ENCODE results near the gene IGFBP2. TPM values are rescaled to one million over a fixed set of nuclear protein-coding genes. Genes with fewer than 3 reads are reported as not detected.

The IGFBP2 gene
- total and polyA plus RNA-seq, 8 donors, result 28.2 to 133 (median 111) TPM

DNA sequence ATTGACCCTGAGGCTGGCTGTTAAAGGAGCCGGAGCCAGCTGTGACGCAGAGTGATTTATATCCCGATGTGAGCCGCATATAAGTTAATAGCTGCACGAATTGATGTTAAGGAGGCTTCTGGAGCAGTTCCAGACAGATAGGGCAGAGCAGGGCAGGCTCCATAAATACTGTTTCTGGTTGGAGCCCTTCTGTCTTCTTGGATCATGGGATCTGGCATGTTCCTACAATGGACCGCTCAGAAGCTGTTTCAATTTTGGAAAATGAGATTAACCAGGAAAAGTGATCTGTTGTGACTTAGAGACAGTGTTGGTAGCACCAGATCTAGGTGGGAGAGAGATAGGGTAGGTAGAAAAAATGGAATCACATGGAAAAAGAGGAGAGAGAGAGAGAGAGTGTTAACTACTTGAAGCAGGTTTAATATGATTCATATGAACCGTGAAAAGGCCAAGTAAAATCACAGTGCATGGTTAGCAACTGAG, 66.9 kb downstream of the IGFBP2 start:
- no peak for TF ChIP-seq CTCF (IDR thresholded peaks at IDR 0.05)
- Histone ChIP-seq H3K9me3 (no peaks in the 10 kb centered on the region), H3K4me1 (peaks cover 0 to 3% of the 10 kb centered on the region in 2 donors), H3K36me3 (no peaks in the 10 kb centered on the region), H3K27ac (no peak overlapping the region), H3K4me3 (no peak overlapping the region), H3K27me3 (peaks cover 2 to 44% of the 10 kb centered on the region in 2 donors)
- no peak for ATAC-seq
- intact Hi-C loops (cut with DNase I), result no loop called here
- no peak for DNase-seq

DNA sequence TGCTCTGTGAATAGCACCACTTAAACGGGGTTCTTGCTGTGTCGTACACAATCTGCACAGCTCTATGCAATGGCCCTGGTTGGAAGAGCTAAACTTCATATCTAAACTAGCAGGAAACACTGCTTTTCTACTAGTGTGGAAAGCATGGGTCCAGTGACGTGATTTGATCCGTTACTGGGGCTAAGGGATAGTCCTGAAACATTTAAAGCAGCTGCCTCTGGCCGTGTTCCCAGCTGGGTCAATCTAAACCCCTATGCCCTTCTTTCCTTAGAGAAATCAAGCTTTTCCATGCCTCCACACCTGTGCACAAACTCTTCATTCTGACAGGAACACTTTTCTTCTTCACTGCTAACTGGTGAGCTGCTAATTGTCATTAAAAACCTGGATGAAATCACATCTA, 67.6 kb downstream of the IGFBP2 start:
- intact Hi-C loops (cut with DNase I), result no loop called here
- no peak for DNase-seq
- Histone ChIP-seq H3K9me3 (no peaks in the 10 kb centered on the region), H3K4me3 (no peak overlapping the region), H3K4me1 (no peaks in the 10 kb centered on the region), H3K27ac (no peak overlapping the region), H3K27me3 (peaks cover 0 to 37% of the 10 kb centered on the region in 2 donors), H3K36me3 (no peaks in the 10 kb centered on the region)
- no peak for TF ChIP-seq CTCF (IDR thresholded peaks at IDR 0.05)
- ATAC-seq, result no peak

GRCh38 chr2:216701544-216701943, 68.3 kb downstream of the IGFBP2 start:
- intact Hi-C loops (cut with DNase I), result no loop called here
- H3K27ac ChIP-seq, result no peak overlapping the region

DNA sequence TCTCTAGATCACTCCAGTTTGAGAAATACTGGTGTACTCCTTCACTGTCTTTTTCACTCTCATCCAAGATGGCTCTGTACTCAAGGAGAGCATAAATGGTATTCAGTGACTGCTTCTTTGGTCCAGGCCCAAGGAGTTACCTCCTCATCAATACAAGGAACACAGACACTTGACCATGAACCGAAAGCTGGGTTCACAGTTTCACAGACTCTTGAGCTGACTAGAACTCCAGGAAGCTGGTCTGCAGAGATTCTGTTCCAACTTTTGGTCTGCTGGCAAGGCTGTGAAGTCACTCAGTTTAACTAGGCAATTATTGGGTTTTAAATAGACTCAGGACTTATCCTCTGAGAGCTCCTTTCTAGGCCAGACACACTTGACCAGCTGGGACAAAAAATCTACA, 69.5 kb downstream of the IGFBP2 start:
- Histone ChIP-seq H3K4me3 (no peak overlapping the region), H3K4me1 (no peaks in the 10 kb centered on the region), H3K9me3 (no peaks in the 10 kb centered on the region), H3K27me3 (peaks cover 0 to 18% of the 10 kb centered on the region in 2 donors), H3K27ac (no peak overlapping the region), H3K36me3 (no peaks in the 10 kb centered on the region)
- no peak for ATAC-seq
- intact Hi-C loops (cut with DNase I), result no loop called here
- no peak for TF ChIP-seq CTCF (IDR thresholded peaks at IDR 0.05)
- DNase-seq, result no peak

More at GRCh38 chr2:216701544-216701943, 68.3 kb downstream of the IGFBP2 start:
- Histone ChIP-seq H3K36me3 (no peaks in the 10 kb centered on the region), H3K27me3 (peaks cover 0 to 30% of the 10 kb centered on the region in 2 donors), H3K9me3 (no peaks in the 10 kb centered on the region), H3K4me1 (no peaks in the 10 kb centered on the region), H3K4me3 (no peak overlapping the region)
- no peak for DNase-seq
- no peak for TF ChIP-seq CTCF (IDR thresholded peaks at IDR 0.05)
- ATAC-seq, result no peak

DNA sequence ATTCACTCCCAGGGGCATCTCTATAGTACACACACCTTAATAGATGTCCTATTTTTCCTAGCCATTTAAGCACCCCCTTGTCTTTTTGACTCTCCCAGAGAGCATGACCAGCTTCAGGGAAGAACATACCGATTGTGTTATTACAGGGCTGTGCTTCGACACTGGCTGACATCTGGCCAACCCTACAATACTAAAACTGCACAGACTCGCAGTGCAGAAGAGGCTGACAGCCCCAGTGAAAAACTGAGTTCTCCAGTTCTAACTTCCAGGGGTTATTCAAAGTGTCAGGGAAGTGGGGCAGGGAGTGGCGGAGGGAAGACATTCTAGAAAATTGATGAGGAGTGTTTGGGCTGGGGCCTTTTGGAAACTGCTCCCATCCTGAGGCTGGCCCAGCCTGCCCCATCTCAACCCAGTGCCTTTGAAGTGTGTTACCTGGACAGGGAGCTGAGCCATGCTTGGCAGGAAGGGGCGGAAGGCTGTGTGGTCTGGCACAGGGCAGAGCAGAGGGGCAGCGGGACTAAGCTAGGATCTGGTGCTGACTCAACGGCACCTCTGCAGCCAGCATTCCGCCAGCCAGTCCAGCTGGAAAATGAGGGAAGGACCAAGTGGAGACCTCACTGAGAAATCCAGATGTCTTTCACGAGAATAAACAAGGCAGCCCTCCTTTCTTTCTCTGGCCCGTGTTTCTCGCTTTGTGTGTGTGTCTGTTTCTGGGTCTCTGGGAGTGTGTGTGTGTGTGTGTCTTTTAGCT, 77.5 kb downstream of the IGFBP2 start:
- no peaks in the 10 kb centered on the region for H3K4me1 ChIP-seq
- H3K4me3 ChIP-seq, result no peak overlapping the region
- intact Hi-C loops (cut with DNase I), result no loop called here
- H3K27ac ChIP-seq, result peak overlapping the region in 1 of 2 donors; percentile 20
- DNase-seq (peak in 2 of 4 donors; percentile 40 to 47), ATAC-seq (peak; percentile 69)
- no peaks in the 10 kb centered on the region for H3K36me3 ChIP-seq
- TF ChIP-seq CTCF (IDR thresholded peaks at IDR 0.05), result no peak
- no peaks in the 10 kb centered on the region for H3K27me3 ChIP-seq
- H3K9me3 ChIP-seq, result peaks cover 0 to 5% of the 10 kb centered on the region in 2 donors
